ENCODE results near the gene TARBP2. TPM values are rescaled to one million over a fixed set of nuclear protein-coding genes. Genes with fewer than 3 reads are reported as not detected.

TARBP2 gene
- total RNA-seq, 1 experiment from 2014 or later = 74.0 TPM

DNA sequence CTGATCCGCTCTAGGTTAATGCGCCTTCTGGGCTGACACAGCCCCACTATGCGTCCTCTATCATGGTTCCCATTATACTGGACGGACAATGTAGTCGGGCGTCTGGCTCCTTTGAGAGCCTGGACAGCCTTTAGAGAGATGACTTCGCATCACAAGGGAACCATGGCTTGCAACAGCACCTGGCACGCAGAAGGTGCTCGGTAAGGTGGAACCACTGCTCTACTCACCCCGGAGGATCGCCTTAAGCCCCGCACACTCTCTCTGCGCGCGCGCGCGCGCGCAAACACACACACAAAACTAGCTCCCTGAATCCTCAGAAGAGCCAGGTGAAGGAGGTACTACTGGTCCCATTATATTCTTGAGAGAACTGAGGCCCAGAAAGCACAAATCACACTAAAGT is 8.9 kb upstream of the TARBP2 start (continued):
- TF ChIP-seq FOXK1 (CRISPR knock-in tag; IDR thresholded peaks at IDR 0.05) (no peak), ESRRA (CRISPR knock-in tag; IDR thresholded peaks at IDR 0.05; ENCODE audit: borderline replicate concordance) (no peak), NR1H2 (CRISPR knock-in tag; IDR thresholded peaks at IDR 0.05) (no peak), NFATC4 (CRISPR knock-in tag; IDR thresholded peaks at IDR 0.05) (no peak), MXD4 (CRISPR knock-in tag; IDR thresholded peaks at IDR 0.05; ENCODE audit: borderline replicate concordance) (no peak), CREB1 (CRISPR knock-in tag; IDR thresholded peaks at IDR 0.05) (no peak), SP1 (CRISPR knock-in tag; conservative IDR thresholded peaks at IDR 0.05) (no peak), ZNF263 (CRISPR knock-in tag; IDR thresholded peaks at IDR 0.05; ENCODE audit: low read depth) (no peak)
- TF ChIP-seq, protein P1, sequence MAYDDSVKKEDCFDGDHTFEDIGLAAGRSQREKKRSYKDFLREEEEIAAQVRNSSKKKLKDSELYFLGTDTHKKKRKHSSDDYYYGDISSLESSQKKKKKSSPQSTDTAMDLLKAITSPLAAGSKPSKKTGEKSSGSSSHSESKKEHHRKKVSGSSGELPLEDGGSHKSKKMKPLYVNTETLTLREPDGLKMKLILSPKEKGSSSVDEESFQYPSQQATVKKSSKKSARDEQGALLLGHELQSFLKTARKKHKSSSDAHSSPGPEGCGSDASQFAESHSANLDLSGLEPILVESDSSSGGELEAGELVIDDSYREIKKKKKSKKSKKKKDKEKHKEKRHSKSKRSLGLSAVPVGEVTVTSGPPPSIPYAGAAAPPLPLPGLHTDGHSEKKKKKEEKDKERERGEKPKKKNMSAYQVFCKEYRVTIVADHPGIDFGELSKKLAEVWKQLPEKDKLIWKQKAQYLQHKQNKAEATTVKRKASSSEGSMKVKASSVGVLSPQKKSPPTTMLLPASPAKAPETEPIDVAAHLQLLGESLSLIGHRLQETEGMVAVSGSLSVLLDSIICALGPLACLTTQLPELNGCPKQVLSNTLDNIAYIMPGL (CRISPR knock-in tag; IDR thresholded peaks at IDR 0.05) = no peak
- TF ChIP-seq, protein P2, sequence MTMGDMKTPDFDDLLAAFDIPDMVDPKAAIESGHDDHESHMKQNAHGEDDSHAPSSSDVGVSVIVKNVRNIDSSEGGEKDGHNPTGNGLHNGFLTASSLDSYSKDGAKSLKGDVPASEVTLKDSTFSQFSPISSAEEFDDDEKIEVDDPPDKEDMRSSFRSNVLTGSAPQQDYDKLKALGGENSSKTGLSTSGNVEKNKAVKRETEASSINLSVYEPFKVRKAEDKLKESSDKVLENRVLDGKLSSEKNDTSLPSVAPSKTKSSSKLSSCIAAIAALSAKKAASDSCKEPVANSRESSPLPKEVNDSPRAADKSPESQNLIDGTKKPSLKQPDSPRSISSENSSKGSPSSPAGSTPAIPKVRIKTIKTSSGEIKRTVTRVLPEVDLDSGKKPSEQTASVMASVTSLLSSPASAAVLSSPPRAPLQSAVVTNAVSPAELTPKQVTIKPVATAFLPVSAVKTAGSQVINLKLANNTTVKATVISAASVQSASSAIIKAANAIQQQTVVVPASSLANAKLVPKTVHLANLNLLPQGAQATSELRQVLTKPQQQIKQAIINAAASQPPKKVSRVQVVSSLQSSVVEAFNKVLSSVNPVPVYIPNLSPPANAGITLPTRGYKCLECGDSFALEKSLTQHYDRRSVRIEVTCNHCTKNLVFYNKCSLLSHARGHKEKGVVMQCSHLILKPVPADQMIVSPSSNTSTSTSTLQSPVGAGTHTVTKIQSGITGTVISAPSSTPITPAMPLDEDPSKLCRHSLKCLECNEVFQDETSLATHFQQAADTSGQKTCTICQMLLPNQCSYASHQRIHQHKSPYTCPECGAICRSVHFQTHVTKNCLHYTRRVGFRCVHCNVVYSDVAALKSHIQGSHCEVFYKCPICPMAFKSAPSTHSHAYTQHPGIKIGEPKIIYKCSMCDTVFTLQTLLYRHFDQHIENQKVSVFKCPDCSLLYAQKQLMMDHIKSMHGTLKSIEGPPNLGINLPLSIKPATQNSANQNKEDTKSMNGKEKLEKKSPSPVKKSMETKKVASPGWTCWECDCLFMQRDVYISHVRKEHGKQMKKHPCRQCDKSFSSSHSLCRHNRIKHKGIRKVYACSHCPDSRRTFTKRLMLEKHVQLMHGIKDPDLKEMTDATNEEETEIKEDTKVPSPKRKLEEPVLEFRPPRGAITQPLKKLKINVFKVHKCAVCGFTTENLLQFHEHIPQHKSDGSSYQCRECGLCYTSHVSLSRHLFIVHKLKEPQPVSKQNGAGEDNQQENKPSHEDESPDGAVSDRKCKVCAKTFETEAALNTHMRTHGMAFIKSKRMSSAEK (CRISPR knock-in tag; IDR thresholded peaks at IDR 0.05; ENCODE audit: borderline replicate concordance) = no peak
- TF ChIP-seq, protein P3, sequence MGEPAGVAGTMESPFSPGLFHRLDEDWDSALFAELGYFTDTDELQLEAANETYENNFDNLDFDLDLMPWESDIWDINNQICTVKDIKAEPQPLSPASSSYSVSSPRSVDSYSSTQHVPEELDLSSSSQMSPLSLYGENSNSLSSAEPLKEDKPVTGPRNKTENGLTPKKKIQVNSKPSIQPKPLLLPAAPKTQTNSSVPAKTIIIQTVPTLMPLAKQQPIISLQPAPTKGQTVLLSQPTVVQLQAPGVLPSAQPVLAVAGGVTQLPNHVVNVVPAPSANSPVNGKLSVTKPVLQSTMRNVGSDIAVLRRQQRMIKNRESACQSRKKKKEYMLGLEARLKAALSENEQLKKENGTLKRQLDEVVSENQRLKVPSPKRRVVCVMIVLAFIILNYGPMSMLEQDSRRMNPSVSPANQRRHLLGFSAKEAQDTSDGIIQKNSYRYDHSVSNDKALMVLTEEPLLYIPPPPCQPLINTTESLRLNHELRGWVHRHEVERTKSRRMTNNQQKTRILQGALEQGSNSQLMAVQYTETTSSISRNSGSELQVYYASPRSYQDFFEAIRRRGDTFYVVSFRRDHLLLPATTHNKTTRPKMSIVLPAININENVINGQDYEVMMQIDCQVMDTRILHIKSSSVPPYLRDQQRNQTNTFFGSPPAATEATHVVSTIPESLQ (CRISPR knock-in tag; IDR thresholded peaks at IDR 0.05) = no peak
- TF ChIP-seq, protein P4, sequence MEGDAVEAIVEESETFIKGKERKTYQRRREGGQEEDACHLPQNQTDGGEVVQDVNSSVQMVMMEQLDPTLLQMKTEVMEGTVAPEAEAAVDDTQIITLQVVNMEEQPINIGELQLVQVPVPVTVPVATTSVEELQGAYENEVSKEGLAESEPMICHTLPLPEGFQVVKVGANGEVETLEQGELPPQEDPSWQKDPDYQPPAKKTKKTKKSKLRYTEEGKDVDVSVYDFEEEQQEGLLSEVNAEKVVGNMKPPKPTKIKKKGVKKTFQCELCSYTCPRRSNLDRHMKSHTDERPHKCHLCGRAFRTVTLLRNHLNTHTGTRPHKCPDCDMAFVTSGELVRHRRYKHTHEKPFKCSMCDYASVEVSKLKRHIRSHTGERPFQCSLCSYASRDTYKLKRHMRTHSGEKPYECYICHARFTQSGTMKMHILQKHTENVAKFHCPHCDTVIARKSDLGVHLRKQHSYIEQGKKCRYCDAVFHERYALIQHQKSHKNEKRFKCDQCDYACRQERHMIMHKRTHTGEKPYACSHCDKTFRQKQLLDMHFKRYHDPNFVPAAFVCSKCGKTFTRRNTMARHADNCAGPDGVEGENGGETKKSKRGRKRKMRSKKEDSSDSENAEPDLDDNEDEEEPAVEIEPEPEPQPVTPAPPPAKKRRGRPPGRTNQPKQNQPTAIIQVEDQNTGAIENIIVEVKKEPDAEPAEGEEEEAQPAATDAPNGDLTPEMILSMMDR (IDR thresholded peaks at IDR 0.05) = no peak
- TF ChIP-seq, protein P5, sequence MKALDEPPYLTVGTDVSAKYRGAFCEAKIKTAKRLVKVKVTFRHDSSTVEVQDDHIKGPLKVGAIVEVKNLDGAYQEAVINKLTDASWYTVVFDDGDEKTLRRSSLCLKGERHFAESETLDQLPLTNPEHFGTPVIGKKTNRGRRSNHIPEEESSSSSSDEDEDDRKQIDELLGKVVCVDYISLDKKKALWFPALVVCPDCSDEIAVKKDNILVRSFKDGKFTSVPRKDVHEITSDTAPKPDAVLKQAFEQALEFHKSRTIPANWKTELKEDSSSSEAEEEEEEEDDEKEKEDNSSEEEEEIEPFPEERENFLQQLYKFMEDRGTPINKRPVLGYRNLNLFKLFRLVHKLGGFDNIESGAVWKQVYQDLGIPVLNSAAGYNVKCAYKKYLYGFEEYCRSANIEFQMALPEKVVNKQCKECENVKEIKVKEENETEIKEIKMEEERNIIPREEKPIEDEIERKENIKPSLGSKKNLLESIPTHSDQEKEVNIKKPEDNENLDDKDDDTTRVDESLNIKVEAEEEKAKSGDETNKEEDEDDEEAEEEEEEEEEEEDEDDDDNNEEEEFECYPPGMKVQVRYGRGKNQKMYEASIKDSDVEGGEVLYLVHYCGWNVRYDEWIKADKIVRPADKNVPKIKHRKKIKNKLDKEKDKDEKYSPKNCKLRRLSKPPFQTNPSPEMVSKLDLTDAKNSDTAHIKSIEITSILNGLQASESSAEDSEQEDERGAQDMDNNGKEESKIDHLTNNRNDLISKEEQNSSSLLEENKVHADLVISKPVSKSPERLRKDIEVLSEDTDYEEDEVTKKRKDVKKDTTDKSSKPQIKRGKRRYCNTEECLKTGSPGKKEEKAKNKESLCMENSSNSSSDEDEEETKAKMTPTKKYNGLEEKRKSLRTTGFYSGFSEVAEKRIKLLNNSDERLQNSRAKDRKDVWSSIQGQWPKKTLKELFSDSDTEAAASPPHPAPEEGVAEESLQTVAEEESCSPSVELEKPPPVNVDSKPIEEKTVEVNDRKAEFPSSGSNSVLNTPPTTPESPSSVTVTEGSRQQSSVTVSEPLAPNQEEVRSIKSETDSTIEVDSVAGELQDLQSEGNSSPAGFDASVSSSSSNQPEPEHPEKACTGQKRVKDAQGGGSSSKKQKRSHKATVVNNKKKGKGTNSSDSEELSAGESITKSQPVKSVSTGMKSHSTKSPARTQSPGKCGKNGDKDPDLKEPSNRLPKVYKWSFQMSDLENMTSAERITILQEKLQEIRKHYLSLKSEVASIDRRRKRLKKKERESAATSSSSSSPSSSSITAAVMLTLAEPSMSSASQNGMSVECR (CRISPR knock-in tag; IDR thresholded peaks at IDR 0.05; ENCODE audit: borderline replicate concordance) = no peak
- TF ChIP-seq, protein P6, sequence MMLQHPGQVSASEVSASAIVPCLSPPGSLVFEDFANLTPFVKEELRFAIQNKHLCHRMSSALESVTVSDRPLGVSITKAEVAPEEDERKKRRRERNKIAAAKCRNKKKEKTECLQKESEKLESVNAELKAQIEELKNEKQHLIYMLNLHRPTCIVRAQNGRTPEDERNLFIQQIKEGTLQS (CRISPR knock-in tag; conservative IDR thresholded peaks at IDR 0.05) = no peak
